GM23338 (cell line): ENCODE data around the gene TADA2A. TPM values are rescaled to one million over a fixed set of nuclear protein-coding genes. Genes with fewer than 3 reads are reported as not detected.

Experiments
- ATAC-seq: fragments of 200-7000 bp; cut with Tn5 transposase; 3 replicates; pipeline ENCODE4 v1.9.1; 2020
- DNase-seq: peaks from one replicate; pipeline ENCODE4 v3.0.0-alpha.2; 2015; ENCODE audit warnings: low spot score
- H2AFZ ChIP-seq: fragments of 200-600 bp; sonication (generic); 2 replicates; pipeline ENCODE4 v1.8.0; 2016; ENCODE audit warnings: antibody characterized with exemption, mild to moderate bottlenecking, moderate library complexity
- H3F3A ChIP-seq: fragments of 200-600 bp; sonication (generic); replicated peaks from 2 replicates; pipeline ENCODE4 v1.8.0; 2017; ENCODE audit warnings: antibody characterized with exemption, mixed run types, low read depth
- H3K27ac ChIP-seq: fragments of 200-600 bp; sonication (generic); 2 replicates; pipeline ENCODE4 v1.6.1; 2016; ENCODE audit warnings: low read depth
- H3K27me3 ChIP-seq: fragments of 200-600 bp; sonication (generic); 2 replicates; pipeline ENCODE4 v1.8.0; 2016; ENCODE audit warnings: mild to moderate bottlenecking, mixed run types, moderate library complexity; ENCODE audit not compliant: insufficient read depth
- H3K36me3 ChIP-seq: fragments of 200-600 bp; sonication (generic); 2 replicates; pipeline ENCODE4 v1.8.0; 2016; ENCODE audit warnings: mild to moderate bottlenecking; ENCODE audit not compliant: insufficient read depth
- H3K4me1 ChIP-seq: fragments of 200-600 bp; sonication (generic); 2 replicates; pipeline ENCODE4 v1.8.0; 2016; ENCODE audit warnings: mild to moderate bottlenecking, moderate library complexity; ENCODE audit not compliant: insufficient read depth
- H3K4me2 ChIP-seq: fragments of 200-600 bp; sonication (generic); 2 replicates; pipeline ENCODE4 v1.7.1; 2017; ENCODE audit warnings: mixed run types
- H3K4me3 ChIP-seq: fragments of 200-600 bp; sonication (generic); 2 replicates; pipeline ENCODE4 v1.6.1; 2016; ENCODE audit warnings: mixed run types
- H3K79me2 ChIP-seq: fragments of 200-600 bp; sonication (generic); replicated peaks from 2 replicates; pipeline ENCODE4 v1.8.0; 2017; ENCODE audit warnings: mild to moderate bottlenecking; ENCODE audit not compliant: insufficient read depth
- H3K9me2 ChIP-seq: fragments of 200-600 bp; sonication (generic); 2 replicates; pipeline ENCODE4 v1.8.0; 2017; ENCODE audit not compliant: insufficient read depth
- H4K20me1 ChIP-seq: fragments of 200-600 bp; sonication (generic); replicated peaks from 2 replicates; pipeline ENCODE4 v1.8.0; 2017; ENCODE audit warnings: mild to moderate bottlenecking; ENCODE audit not compliant: insufficient read depth
- H3K27ac Mint-ChIP-seq: 2 replicates; pipeline ENCODE4 v1.8.0; 2020; ENCODE audit warnings: inconsistent platforms, mild to moderate bottlenecking, moderate library complexity, mixed read lengths
- H3K27me3 Mint-ChIP-seq: 3 replicates; pipeline ENCODE4 v1.8.0; 2022; ENCODE audit warnings: low read depth, mild to moderate bottlenecking, moderate library complexity, mixed read lengths, inconsistent platforms; ENCODE audit not compliant: insufficient read depth, poor library complexity
- H3K36me3 Mint-ChIP-seq: 3 replicates; pipeline ENCODE4 v1.8.0; 2021; ENCODE audit warnings: low read depth, mild to moderate bottlenecking, inconsistent platforms, moderate library complexity, mixed read lengths
- H3K4me1 Mint-ChIP-seq: 3 replicates; pipeline ENCODE4 v1.8.0; 2020; ENCODE audit warnings: mild to moderate bottlenecking, inconsistent platforms, mixed read lengths
- H3K4me3 Mint-ChIP-seq: 3 replicates; pipeline ENCODE4 v1.8.0; 2021; ENCODE audit warnings: moderate library complexity, mild to moderate bottlenecking, inconsistent platforms, mixed read lengths
- H3K9me3 Mint-ChIP-seq: 3 replicates; pipeline ENCODE4 v1.8.0; 2020; ENCODE audit warnings: moderate library complexity, mild to moderate bottlenecking, inconsistent platforms, mixed read lengths
- ETS1 ChIP-seq: IDR thresholded peaks from 2 replicates; pipeline ENCODE4 v1.6.1; 2016; ENCODE audit warnings: antibody characterized with exemption
- EZH2 ChIP-seq: fragments of 200-600 bp; sonication (generic); IDR thresholded peaks from one replicate; pipeline ENCODE4 v1.8.0; 2017; ENCODE audit warnings: antibody characterized with exemption, mild to moderate bottlenecking, low read depth; ENCODE audit not compliant: unreplicated experiment
- EZH2phosphoT487 ChIP-seq: fragments of 200-600 bp; sonication (generic); IDR thresholded peaks from one replicate; pipeline ENCODE4 v1.8.1; 2018; ENCODE audit warnings: antibody characterized with exemption; ENCODE audit not compliant: unreplicated experiment
- JUNB ChIP-seq: IDR thresholded peaks from one replicate; pipeline ENCODE4 v1.6.1; 2016; ENCODE audit warnings: antibody characterized with exemption; ENCODE audit not compliant: unreplicated experiment
- NANOG ChIP-seq: IDR thresholded peaks from 2 replicates; pipeline ENCODE4 v1.6.1; 2016; ENCODE audit warnings: antibody characterized with exemption, borderline replicate concordance
- REST ChIP-seq: IDR thresholded peaks from one replicate; pipeline ENCODE4 v1.6.1; 2018; ENCODE audit warnings: antibody characterized with exemption; ENCODE audit not compliant: unreplicated experiment
- STAT1 ChIP-seq: IDR thresholded peaks from one replicate; pipeline ENCODE4 v1.6.1; 2016; ENCODE audit warnings: antibody characterized with exemption; ENCODE audit not compliant: unreplicated experiment
- ZNF114 ChIP-seq: fragments of 250-450 bp; sonication (Bioruptor Pico); IDR thresholded peaks from 2 replicates; pipeline ENCODE4 v1.5.0; 2020; ENCODE audit warnings: mild to moderate bottlenecking, moderate library complexity
- ZNF331 ChIP-seq: fragments of 250-450 bp; sonication (Bioruptor Pico); IDR thresholded peaks from 2 replicates; pipeline ENCODE4 v1.5.0; 2020; ENCODE audit warnings: low read depth, mild to moderate bottlenecking, moderate library complexity
- ZNF462 ChIP-seq: fragments of 250-450 bp; sonication (Bioruptor Pico); IDR thresholded peaks from 2 replicates; pipeline ENCODE4 v1.5.0; 2020; ENCODE audit warnings: mild to moderate bottlenecking, moderate library complexity
- polyA plus RNA-seq: library from polyadenylated mRNA; unstranded; fragments of >200 nt; fragmentation: Nextera tagmentation; extraction: Ambion mirVana; gene quantifications from 2 replicates; pipeline ENCODE4 v1.2.1, GENCODE V29; 2016
- total RNA-seq: library from RNA; depleted of rRNA; stranded (reverse); fragments of >200 nt; shearing (Covaris generic); gene quantifications from 2 replicates; pipeline ENCODE4 v1.2.3, GENCODE V29; 2014
- TF ChIP-seq, protein P1 (sequence below), 2 experiments: fragments of 200-600 bp in 1 of 2; sonication (generic) in 1 of 2; conservative IDR thresholded peaks; 2 replicates each; pipeline versions ENCODE4 v1.5.1 to v1.6.1; 2016 to 2017; ENCODE audit warnings: antibody characterized with exemption in 2 of 2, low read depth in 2 of 2, mild to moderate bottlenecking in 2 of 2, moderate library complexity in 1 of 2

Gene TADA2A
- total and polyA plus RNA-seq, 2 experiments from 2014 or later, result 14.5 to 17.1 TPM

DNA sequence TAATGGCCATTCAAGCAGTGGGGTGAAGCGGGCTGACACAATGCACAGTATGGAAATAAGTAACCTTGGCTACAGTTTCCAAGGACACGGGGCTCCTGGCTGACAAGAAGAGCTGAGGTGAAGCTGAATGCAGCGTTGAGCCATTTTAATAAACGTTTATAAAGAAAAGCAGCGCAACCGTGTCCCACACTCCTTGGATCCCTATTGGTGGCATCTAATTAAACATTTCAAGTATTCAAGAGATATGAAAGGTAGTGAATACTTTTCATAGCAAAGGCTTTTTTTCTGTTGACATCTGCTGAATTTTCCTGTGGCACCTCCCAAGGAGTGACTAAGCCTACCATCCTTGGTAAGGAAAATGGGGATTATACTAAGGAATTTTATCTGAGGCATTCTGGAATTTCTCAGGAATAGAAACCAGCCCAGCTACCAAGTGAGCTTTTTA lies 109.5 kb downstream of the TADA2A start (continued):
- TF ChIP-seq EZH2phosphoT487 (no peak), ETS1 (no peak), ZNF114 (CRISPR knock-in tag) (no peak), NANOG (no peak)

DNA sequence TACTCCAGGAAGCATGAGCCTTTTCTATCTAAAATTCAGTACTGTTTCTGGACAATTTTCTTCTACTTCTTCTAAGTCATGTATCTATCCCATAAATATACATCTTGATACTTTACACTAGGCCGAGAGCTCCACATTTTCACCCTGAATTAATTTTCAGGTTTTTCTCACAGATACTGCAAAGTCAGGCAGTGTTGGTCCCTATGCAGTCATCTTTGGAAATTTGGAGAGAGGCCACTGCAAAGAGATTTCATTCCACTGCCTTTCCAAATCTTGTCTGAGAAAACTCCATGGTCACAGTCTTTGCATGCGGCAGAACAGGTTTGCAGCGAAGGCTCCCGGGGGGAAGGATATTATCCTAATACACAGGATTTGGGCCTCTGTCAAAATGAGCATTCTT lies 111.2 kb downstream of the TADA2A start:
- DNase-seq, result no peak
- peaks cover 32% of the 10 kb centered on the region for H3K36me3 Mint-ChIP-seq
- Histone ChIP-seq H4K20me1 (peaks cover 9% of the 10 kb centered on the region), H2AFZ (no peak overlapping the region), H3F3A (0 out of 2 replicates have a peak, but pooled peaks cover 4% of the 10 kb centered on the region), H3K27me3 (no peaks in the 10 kb centered on the region), H3K4me2 (no peak overlapping the region), H3K27ac (no peak overlapping the region), H3K4me3 (no peak overlapping the region), H3K79me2 (no peaks in the 10 kb centered on the region), H3K9me2 (no peaks in the 10 kb centered on the region), H3K4me1 (no peaks in the 10 kb centered on the region), H3K36me3 (peaks cover 11% of the 10 kb centered on the region; the same call in 1 of the 2 replicates)
- no peak for ATAC-seq
- peaks cover 2% of the 10 kb centered on the region for H3K27me3 Mint-ChIP-seq
- no peak overlapping the region for H3K4me3 Mint-ChIP-seq
- no peaks in the 10 kb centered on the region for H3K9me3 Mint-ChIP-seq
- no peak overlapping the region for H3K27ac Mint-ChIP-seq
- peaks cover 2% of the 10 kb centered on the region; the same call in 1 of the 3 replicates for H3K4me1 Mint-ChIP-seq
- TF ChIP-seq REST (no peak), ZNF331 (CRISPR knock-in tag) (no peak), NANOG (no peak), EZH2phosphoT487 (no peak), STAT1 (no peak), ZNF114 (CRISPR knock-in tag) (no peak), EZH2 (no peak), ZNF462 (CRISPR knock-in tag) (no peak), JUNB (no peak), ETS1 (no peak)
- TF ChIP-seq, protein P1, sequence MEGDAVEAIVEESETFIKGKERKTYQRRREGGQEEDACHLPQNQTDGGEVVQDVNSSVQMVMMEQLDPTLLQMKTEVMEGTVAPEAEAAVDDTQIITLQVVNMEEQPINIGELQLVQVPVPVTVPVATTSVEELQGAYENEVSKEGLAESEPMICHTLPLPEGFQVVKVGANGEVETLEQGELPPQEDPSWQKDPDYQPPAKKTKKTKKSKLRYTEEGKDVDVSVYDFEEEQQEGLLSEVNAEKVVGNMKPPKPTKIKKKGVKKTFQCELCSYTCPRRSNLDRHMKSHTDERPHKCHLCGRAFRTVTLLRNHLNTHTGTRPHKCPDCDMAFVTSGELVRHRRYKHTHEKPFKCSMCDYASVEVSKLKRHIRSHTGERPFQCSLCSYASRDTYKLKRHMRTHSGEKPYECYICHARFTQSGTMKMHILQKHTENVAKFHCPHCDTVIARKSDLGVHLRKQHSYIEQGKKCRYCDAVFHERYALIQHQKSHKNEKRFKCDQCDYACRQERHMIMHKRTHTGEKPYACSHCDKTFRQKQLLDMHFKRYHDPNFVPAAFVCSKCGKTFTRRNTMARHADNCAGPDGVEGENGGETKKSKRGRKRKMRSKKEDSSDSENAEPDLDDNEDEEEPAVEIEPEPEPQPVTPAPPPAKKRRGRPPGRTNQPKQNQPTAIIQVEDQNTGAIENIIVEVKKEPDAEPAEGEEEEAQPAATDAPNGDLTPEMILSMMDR (conservative IDR thresholded peaks at IDR 0.05; ENCODE audit: low read depth in 2 of 2), result no peak
